GM18867 (cell line): ENCODE data around the gene LARGE2.

Experiments
- ATAC-seq: cut with Tn5 transposase; IDR thresholded peaks from one replicate; pipeline ENCODE4 v1.9.1; 2021; ENCODE audit warnings: mild to moderate bottlenecking, moderate library complexity; ENCODE audit not compliant: unreplicated experiment

The LARGE2 gene

GRCh38 chr11:45913942-45914635 is 8.4 kb upstream of the LARGE2 start:
- no peak for ATAC-seq

- no peak for ATAC-seq
Measured at GRCh38 chr11:45915446-45915845, 7.0 kb upstream of the LARGE2 start.

DNA sequence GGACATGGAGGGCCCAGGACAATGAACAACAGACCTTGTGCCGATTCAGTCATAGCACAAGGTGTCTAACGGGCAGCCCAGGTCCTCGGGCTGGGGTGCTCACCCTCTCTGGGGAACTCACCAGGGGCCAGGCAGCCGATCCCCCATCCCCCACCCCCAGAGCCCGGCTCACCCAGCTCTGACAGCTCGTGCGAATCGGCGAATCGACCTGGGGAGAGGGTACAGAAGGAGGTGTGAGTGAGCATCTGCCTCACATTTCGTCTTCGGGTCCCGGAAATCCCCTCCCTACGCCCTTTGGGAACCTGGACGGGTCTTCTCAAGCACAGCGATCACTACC is 5.2 kb upstream of the LARGE2 start:
- ATAC-seq: no peak

- ATAC-seq: peak; percentile 86
Measured at GRCh38 chr11:45917623-45918330, 4.7 kb upstream of the LARGE2 start, which contains the start of gene PEX16. PEX16 (minus strand) TSS chr11:45917877; CDS start chr11:45917811, 66 bp downstream.

GRCh38 chr11:45918331-45918941 is 4.0 kb upstream of the LARGE2 start:
- ATAC-seq: peak; percentile 38

DNA sequence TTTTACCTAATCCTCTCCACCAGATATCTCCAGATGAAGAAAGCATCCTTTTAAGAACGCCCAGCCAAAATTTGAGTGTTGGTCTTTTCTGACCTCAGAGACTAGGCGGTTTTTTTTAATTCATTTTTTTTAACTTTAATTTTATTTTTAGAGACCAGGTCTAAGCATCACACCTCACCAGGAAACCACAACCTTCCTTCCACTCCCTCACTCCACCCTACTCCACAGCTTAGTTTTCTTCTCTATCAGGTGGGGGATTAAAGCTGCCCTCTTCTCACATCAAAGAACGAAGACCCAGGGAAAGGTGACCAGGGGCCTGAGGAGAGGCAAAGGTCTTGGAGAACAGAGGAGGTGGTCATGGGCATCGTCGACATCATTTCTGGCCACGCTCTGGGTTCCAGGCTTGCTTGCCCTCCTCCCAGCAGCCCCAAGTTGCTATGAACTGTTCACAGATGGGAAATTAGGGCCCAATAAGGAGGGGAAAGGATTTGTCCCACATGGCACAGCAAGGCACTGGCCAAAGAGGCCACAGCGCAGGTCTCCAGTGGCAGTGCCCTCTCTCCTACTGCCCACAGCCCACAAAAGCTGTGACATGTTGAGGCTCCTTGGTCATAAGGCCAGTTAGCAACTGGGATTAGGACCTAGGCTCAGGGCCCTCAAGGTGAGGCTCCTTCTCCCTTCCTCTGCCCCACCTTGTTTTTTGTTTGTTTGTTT is 3.3 kb upstream of the LARGE2 start:
- ATAC-seq: no peak

- no peak for ATAC-seq
Measured at GRCh38 chr11:45919806-45920530, 2.5 kb upstream of the LARGE2 start.

- ATAC-seq: no peak
Measured at GRCh38 chr11:45920531-45921477, 1.7 kb upstream of the LARGE2 start.

DNA sequence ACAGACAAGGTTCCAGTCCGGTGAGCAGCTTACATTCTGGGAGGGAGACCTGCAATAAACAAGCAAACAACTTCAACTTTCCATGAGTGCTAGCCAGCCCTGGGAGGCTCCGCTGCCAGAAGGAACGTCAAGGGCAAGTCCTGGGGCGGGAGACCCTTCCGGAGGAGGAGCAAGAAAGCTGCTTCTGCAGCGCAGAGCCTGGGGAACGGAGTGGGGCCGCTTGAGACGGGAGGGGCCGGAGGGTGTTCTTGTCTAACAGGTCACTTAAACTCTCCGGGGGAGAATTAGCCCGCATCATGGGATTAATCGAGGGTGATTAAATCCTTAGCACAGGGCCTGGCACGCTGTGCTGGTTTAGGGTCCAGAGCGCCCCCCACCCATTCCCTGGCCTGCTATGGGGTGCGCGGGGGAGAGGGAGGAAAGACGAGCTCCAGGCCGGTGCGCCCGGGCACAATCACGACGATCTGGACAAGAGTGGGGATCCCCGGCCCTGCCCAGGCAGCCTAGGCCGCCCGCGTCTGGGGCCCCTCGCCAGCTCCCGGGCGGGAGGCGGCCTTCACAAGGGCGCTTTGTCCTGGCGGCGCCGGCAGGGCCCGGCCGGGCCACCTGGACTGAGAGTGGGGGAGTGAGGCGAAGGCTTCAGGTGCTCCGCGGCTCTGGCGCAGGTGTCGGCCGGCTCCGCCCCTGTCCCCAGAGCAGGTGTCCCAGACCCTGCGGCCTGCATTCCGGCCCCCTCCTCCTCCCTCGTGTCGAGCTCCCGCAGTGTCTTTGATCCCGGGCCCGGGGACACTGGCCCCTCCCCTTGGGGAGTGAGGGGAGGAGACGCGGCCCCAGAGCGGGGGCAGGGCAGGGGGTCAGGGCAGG is 663 bp upstream of the LARGE2 start:
- no peak for ATAC-seq

GRCh38 chr11:45924036-45924915 is 1.8 kb downstream of the LARGE2 start:
- no peak for ATAC-seq

DNA sequence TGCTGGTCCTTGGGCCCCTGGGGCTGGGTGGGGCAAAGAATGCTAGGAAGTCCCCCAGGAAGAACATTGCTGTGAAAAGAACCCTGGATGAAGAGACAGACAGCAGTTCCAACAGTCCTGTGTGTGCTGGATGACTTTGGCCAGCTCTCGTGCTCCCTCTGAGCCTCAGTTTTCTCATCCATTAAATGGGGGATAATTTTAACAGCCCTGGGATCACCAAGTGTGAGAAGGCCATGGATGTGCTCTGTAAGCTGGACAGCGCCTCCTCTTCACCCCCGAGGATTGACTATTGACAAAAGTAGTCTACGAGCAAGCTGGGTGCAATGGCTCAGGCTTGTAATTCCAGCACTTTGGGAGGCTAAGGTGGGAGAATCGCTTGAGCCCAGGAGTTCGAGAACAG is 2.5 kb downstream of the LARGE2 start:
- ATAC-seq: no peak

DNA sequence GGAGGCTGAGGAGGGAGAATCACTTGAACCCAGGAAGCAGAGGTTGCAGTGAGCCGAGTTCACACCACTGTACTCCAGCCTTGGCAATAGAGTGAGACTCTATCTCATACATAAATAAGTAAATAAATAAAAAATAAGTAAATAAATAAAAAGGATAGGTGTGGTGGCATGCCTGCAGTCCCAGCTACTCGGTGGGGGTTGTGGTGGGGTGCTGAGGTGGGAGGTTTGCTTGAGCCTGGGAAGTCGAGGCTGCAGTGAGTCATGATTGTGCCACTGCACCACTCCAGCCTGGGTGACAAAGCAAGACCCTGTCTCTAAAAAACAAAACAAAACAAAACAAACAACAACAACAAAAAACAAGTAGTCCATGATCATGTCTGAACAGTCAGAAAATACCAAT is 3.1 kb downstream of the LARGE2 start:
- ATAC-seq: no peak

GRCh38 chr11:45926001-45926401 is 3.5 kb downstream of the LARGE2 start:
- ATAC-seq: no peak

DNA sequence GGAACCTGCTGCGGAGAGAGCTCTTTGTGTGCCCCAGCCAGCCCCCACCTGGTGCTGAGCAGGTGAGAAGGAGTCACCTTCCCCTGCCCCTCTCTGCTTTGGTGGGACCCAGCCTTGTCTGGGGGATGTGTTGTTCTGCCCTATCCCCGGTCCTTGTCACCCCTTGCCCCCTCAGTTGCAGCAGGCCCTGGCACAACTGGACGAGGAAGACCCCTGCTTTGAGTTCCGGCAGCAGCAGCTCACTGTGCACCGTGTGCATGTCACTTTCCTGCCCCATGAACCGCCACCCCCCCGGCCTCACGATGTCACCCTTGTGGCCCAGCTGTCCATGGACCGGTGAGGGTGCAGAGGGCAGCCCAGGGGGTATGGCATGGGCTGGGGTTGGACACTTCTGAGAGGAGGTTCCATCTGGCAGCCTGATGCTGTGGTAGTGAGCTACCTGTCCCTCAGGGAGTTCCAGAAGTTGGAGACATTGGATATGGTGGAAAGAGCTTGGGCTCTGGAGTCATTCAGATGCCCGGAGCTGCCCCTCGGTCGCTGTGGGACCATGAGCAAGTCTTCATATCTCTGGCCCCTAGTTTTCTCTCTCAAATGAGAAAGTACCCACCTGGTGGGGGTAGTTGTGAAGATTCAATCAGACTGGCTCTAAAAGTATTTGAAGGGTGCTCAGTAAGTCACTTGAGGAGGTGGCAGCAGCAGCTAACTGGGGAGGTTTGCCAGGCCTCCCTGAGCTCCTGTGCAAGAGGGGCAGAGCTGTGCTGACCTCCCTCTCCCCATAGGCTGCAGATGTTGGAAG is 4.3 kb downstream of the LARGE2 start:
- no peak for ATAC-seq

- ATAC-seq: no peak
Measured at GRCh38 chr11:45927332-45927683, 4.9 kb downstream of the LARGE2 start.

- ATAC-seq: no peak
Measured at GRCh38 chr11:45927684-45928413, 5.4 kb downstream of the LARGE2 start.
